GM12873 (cell line): Measurements from ENCODE around the gene C9orf50.

ENCODE experiments used
- TF ChIP-seq, protein P1 (sequence below): IDR thresholded peaks from 2 replicates; pipeline ENCODE4 v1.5.1; 2012; ENCODE audit warnings: low read depth, mild to moderate bottlenecking, moderate library complexity, low read length, control low read depth; ENCODE audit not compliant: insufficient read depth; ENCODE audit errors: missing control alignments

C9orf50 gene, protein sequence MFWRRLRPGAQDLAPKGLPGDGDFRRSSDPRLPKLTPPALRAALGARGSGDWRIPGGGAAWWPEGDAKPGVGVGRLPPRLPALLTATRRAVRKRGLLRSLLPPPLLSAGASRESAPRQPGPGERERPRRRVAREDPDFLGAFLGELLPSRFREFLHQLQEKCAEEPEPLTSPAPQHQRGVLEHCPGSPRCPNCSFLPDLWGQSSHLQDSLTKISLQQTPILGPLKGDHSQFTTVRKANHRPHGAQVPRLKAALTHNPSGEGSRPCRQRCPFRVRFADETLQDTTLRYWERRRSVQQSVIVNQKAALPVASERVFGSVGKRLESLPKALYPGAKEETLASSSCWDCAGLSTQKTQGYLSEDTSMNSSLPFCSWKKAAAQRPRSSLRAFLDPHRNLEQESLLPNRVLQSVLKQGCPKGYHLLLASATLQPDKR

DNA sequence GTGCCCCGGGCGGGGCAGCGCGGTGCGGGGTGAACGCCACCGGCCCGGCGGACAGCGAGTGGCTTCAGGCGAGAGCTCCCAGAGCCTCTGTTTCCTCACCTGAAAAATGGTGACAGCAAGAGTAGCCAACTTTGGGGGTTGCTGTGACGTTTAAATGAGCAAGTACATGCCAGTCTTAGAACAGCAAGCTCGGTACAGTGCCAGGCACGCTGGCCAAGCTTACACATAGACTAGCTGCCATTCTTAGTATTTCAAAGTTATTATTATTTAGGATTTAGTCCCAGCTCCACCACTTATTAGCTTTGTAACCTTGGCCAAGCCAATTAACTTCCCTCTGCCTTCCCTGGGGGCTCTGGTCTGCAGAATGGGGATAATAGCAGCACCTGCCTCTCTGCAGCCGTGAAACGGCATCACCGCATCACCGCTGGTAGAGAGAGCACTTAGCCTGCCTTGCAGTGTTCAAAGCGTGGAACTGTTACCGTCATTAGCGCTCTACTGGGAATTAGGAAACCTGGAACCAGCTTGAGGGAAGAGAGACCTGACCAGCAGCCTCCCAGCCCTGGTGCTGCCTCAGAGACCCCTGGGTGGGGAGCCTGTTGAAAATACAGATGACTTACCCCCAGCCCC lies at the start of gene C9orf50:
Gene C9orf50 (minus strand): TSS at position 433 of the 627 bp plus-strand sequence. CDS start 527 bp downstream, outside the sequence.
- TF ChIP-seq, protein P1, sequence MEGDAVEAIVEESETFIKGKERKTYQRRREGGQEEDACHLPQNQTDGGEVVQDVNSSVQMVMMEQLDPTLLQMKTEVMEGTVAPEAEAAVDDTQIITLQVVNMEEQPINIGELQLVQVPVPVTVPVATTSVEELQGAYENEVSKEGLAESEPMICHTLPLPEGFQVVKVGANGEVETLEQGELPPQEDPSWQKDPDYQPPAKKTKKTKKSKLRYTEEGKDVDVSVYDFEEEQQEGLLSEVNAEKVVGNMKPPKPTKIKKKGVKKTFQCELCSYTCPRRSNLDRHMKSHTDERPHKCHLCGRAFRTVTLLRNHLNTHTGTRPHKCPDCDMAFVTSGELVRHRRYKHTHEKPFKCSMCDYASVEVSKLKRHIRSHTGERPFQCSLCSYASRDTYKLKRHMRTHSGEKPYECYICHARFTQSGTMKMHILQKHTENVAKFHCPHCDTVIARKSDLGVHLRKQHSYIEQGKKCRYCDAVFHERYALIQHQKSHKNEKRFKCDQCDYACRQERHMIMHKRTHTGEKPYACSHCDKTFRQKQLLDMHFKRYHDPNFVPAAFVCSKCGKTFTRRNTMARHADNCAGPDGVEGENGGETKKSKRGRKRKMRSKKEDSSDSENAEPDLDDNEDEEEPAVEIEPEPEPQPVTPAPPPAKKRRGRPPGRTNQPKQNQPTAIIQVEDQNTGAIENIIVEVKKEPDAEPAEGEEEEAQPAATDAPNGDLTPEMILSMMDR, result no peak

GRCh38 chr9:129669946-129670345 lies 49.0 kb upstream of the C9orf50 start:
- TF ChIP-seq, protein P1, result no peak

DNA sequence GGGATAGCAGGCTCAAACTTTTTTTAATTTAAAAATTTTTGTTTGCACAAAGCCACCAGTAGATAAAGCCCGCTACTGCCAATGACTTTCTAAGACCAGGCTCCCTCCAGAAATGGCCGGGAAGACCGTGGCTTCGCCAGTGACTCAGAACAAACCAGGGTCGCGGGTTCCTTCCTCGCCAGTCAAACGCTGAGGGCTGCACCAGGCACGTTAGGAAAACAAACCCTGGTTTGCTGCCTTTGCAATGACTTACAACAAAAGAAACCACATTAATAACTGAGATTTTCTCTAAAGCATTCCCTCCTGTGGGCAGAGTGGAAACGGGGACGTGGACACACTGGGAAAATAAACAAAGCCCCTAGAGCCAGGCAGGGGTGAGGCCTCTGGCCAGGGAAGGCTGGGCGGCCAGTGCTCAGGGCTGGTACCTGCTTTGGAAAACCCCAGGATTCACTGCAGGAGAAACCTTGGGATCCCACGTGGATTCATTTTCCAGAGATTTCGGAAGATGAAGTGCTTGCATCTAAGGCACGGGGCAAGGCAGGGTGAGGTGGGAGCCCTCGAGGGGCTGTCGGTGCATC lies 48.3 kb upstream of the C9orf50 start:
- TF ChIP-seq, protein P1, result no peak

- TF ChIP-seq, protein P1, result no peak
Observed at GRCh38 chr9:129667850-129668249, 46.9 kb upstream of the C9orf50 start.

- TF ChIP-seq, protein P1, result no peak
Observed at GRCh38 chr9:129667378-129667777, 46.5 kb upstream of the C9orf50 start.

- TF ChIP-seq, protein P1, result no peak
Observed at GRCh38 chr9:129666575-129666974, 45.7 kb upstream of the C9orf50 start.
